Measurements from ENCODE around the gene ZBTB7C.

- TF ChIP-seq CTCF (IDR thresholded peaks at IDR 0.05) = no peak
- no peak for TF ChIP-seq POLR2A (IDR thresholded peaks at IDR 0.05)
These were observed 84.0 kb downstream of the ZBTB7C start for GRCh38 chr18:48325115-48325665.

Data from body of pancreas (tissue), 4 donors.